GM19239 (cell line): ENCODE measurements around the gene CEACAM18.

Experiments
- DNase-seq: peaks from one replicate; pipeline ENCODE4 v3.0.0; 2011; ENCODE audit warnings: low spot score; ENCODE audit not compliant: insufficient read length
- FAIRE-seq: peaks from 2 replicates; lab custom pipeline; 2011; peaks lifted over from hg19 to GRCh38; lab: Jason Lieb, UNC

The CEACAM18 gene

DNA sequence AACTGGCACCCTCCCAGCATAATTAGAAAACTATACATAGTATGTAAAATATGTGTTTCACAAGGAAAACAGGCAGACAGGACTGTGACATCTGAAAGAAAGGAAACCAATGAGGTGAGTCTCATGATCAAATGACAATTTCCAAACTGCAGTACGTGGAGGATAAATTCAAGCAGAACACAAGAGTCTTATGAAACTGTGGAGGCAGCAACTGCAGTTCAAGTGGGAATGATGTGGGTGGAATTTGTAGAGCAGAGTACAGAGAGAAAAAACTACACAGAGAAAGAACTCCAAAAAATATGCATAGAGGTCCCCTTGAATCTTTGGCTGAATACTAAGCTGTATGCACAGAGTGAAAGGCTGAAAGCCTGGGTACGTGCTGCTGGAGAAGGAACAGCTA lies 43.4 kb downstream of the CEACAM18 start:
- DNase-seq: no peak
- FAIRE-seq: no peak

DNA sequence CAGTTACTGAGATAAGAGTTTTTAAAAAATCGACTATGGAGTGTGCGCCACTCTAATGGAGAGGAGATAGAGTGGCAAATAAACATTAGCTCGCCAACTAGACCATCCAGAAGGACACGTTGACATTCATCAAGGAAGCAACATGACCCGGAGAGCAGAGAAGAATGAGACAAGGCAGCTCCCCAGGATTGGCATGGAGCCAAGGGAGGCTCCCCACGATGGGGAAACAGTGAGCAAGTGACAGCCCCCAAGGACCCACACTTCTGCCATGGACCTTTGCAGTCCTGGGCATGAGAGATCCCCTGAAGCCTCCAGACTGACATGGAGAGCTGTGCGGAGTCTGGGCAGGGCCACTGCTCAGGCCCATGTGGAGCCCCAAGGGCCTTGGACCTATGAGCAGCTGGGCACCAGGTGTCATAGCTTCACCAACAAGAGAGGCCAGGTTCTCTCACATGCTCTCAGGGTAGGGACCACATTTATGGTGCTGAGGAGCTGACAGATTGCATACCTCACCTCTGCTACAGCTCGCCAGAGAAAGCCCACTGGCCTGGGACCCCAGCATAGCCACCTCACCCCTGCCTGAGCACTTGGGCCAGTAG lies 46.4 kb downstream of the CEACAM18 start:
- no peak for FAIRE-seq
- no peak for DNase-seq

DNA sequence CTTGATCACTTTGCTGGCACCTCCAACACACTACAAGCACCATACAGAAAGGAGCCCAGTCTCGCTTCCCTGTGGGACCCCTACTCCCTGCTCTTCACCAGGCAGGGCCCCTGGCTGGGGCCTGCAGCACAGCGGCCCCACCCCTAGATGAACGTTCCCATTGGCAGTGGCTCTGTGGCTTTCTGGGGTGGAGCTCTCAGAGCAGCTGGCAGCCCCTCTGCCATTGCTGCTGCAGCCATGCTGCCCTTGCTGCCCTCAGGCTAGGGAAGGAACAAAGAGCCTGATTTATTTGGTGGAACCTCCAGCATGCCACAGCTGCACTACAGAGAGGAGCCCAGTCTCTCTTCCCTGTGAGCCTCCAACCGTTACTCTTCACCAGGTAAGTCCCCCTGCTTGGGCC lies 47.3 kb downstream of the CEACAM18 start:
- DNase-seq: no peak

DNA sequence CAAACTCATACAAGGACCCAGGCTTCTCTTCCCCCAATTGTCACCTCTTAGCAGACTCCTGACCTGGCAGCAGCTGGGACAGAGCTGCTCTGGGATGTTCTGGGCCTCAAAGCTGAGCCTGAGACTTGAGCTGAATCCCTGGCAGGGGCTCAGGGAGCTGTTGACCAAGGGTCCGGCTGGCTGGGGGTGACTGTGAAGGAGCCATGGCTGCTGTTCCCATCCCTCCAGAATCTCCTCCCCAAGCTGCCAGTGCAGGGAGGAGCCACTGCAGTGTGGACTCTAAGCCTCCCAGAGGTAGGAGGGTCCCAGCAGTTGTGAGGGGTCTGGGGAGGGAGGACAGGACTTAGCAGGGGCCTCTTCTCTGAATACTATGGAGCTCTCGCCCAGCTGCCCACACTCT lies 51.0 kb downstream of the CEACAM18 start:
- FAIRE-seq (no peak), DNase-seq (no peak)

More for the DNA sequence above, 47.3 kb downstream of the CEACAM18 start:
- FAIRE-seq: no peak

DNA sequence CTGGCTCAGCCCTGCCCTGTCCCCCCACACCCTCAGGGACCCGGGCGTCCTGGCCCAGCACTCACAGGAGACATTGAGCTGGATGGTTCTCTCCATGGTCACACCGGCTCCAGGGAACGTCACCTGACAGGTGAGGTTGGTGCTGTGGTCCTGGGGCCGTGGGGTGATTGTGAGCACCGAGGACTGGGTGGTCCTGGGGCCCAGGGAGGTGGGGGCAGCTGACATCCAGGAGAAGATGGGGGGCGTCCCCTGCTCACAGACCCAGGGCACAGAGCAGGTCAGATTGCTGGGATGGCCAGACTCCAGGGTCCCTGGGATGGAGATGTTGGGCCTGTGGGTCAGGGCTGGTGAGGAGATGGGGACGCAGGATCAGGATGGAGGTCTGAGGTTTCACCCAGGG lies 52.3 kb downstream of the CEACAM18 start:
- DNase-seq: no peak
- FAIRE-seq: no peak

DNA sequence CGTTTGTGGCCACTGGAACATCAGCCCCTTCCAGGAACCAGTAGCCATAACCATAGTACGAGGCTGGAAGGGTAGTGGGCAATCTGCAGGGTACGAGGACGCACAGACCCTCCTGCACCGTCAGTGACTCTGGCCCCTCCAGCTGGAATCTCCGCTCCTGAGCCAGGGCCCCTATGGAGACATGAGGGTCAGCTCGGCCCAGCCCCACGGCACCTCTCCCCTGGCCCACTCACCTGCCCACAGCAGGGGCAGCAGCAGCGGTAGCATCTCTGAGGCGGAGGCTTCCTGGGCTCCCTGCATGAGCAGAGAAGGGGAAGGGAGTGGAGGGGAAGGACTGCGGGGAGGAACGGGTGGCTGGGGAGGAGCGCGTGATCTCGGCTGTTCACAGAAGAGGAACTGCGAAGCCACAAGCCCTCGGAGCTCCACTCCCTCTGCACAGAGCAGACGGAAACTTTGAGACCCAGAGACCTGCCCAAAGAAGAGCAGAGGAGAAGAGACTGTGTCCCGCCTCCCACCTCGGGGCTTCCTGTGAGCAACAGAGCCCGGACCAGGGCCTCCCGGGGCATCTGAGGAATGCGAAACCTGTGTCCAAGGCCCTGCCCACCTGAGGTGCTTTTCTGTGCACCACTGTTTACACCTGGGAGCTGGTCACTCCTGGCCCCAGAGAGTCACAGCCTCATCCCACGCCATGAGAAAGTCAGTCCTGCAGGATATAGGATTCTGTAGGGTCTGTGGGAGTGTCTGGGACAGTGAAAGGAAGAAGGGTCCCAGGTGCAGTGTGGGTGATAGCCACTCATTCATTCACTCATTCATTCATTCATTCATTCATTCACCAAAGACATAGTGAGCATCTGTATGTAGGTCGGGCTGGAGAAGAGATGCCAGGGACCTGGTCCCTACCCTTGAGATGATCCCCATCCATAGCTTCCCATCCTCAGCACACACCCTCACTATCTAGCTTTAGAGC lies 53.3 kb downstream of the CEACAM18 start, which contains the start of gene SIGLEC6:
SIGLEC6 (minus strand) TSS at position 322 of the 967 bp plus-strand sequence; CDS start at position 300, 22 bp downstream.
- no peak for FAIRE-seq
- DNase-seq: no peak

DNA sequence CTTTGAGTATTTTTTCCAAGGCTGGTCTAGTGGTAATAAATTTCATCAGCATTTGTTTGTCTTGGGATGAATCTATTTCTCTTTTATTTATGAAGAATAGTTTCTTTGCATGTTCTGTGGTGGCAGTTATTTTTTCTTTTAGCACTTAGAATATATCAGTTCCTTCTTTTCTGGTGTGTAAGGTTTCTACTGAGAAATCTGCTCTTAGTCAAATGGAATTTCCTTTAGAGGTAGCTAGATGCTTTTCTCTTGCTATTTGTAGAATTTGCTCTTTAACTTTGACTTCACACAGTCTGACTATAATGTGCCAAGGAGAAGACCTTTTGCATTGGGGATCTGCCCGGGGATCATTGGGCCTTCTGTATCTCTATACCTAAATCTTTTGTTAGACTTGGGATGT lies 57.2 kb downstream of the CEACAM18 start:
- FAIRE-seq (no peak), DNase-seq (no peak)

DNA sequence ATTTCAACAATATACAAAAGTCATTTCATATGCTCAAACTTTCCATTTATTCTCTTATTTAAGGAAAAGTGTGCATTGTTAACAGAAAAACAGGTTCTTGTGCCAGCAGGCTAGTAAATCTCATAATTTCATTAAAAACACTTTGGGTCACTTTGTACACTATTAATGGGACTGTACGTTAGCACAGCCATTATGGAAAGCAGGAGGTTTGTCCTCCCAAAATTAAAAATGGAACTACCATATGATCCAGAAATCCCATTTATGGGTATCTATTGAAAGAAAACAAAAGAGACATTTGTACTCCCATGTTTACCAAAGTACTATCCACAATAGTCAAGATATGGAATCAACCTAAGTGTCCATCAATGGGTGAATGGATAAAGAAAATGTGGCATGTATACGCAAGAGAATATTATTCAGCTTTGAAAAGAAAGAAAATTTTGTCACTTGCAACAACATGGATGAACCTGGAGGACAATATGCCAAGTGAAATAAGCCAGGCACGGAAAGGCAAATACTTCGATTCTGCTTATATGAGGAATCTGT lies 61.6 kb downstream of the CEACAM18 start:
- DNase-seq (no peak), FAIRE-seq (no peak)
